ENCODE measurements around the gene ELL. TPM values are rescaled to one million over a fixed set of nuclear protein-coding genes. Genes with fewer than 3 reads are reported as not detected.

ELL gene
- total and polyA plus RNA-seq, 2 donors (not counting 3 experiments of a cell fraction or from before 2014, with no cell fraction given) = 9.9 to 18.2 TPM

DNA sequence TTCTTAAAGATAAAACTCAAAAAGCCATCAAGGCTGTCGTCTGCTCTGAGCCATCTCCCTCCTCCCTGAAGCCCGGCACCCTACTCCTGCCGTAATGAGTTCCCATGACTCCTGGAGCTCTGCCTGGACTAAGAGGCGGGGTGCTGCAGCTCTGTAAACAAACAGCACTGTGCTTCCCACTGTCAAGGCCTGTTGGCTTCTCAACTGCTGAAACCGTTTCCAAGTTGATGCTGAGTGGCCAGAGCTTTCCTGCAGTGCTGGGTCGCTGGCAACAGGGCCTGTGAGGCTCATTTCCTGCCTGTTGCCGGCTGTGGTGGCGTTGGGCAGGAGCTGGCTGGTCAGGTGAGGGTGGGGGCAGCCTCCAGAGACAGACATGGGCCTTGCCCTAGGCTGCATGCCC is 57.2 kb downstream of the ELL start:
- dilution Hi-C loops (cut with MboI; ENCODE audit: extremely low pct_ligation_motif_present, low sequenced_read_pairs) = no loop called here
- Histone ChIP-seq H3K9me1 (replicated peaks; ENCODE audit: control insufficient read depth, extremely low read depth, insufficient read depth, low read length) (no peaks in the 10 kb centered on the region), H3K4me1 (ENCODE audit: control insufficient read depth, extremely low read depth, insufficient read depth, low read length) (peaks cover 10% of the 10 kb centered on the region), H2AFZ (ENCODE audit: low read depth, low read length) (no peak overlapping the region), H3K9me3 (replicated peaks; ENCODE audit: control insufficient read depth, insufficient read depth, low read length) (no peaks in the 10 kb centered on the region), H3K36me3 (ENCODE audit: control insufficient read depth in 2 of 2, extremely low read depth in 1 of 2, insufficient read depth in 2 of 2, low read length in 2 of 2) (peaks cover 0 to 20% of the 10 kb centered on the region in 2 experiments), H3K27me3 (ENCODE audit: control insufficient read depth in 2 of 2, insufficient read depth in 2 of 2, low read length in 2 of 2) (no peaks in the 10 kb centered on the region), H3K27ac (ENCODE audit: insufficient read depth, low read depth, low read length) (no peak overlapping the region), H4K20me1 (replicated peaks; ENCODE audit: control insufficient read depth, extremely low read depth, insufficient read depth, low read length) (no peaks in the 10 kb centered on the region), H3K79me2 (ENCODE audit: control insufficient read depth, insufficient read depth, low read length) (peaks cover 6% of the 10 kb centered on the region), H3K4me3 (replicated peaks in 1 of 3; ENCODE audit: insufficient read depth in 1 of 3, low read depth in 1 of 3, low read length in 3 of 3) (no peak overlapping the region), H3K9ac (replicated peaks; ENCODE audit: extremely low read depth, insufficient read depth, low read length) (no peak overlapping the region), H3K4me2 (ENCODE audit: insufficient read depth, low read length) (no peak overlapping the region)
- DNase-seq (ENCODE audit: low read depth, low spot score) (peak; percentile 59), FAIRE-seq (peak; percentile 70)
- ChIA-PET POLR2A (no interaction called here), CTCF (interaction anchor here (2.4 to 7.0 kb wide), 2 partner anchors 14 to 56 kb away, joined by 6 to 127 read pairs; no protein-coding TSS in a partner anchor)
- intact Hi-C loops (cut with micrococcal nuclease) = no loop called here
- BruUV-seq (replicated peaks) = no TSS peak
- TF ChIP-seq GATA2 (IDR thresholded peaks at IDR 0.05; ENCODE audit: insufficient read depth, insufficient read length, low read depth, low read length) (no peak), JUN (IDR thresholded peaks at IDR 0.05; ENCODE audit: borderline replicate concordance, insufficient read depth, insufficient read length, low read depth) (no peak), FOS (IDR thresholded peaks at IDR 0.05; ENCODE audit: borderline replicate concordance, insufficient read depth, low read length) (no peak), POLR2A (IDR thresholded peaks at IDR 0.05; ENCODE audit: low read depth, low read length) (no peak), MYC (IDR thresholded peaks at IDR 0.05; ENCODE audit: low read depth, low read length) (no peak)
- TF ChIP-seq, protein P1, sequence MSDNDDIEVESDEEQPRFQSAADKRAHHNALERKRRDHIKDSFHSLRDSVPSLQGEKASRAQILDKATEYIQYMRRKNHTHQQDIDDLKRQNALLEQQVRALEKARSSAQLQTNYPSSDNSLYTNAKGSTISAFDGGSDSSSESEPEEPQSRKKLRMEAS (IDR thresholded peaks at IDR 0.05; ENCODE audit: insufficient read depth, insufficient read length) = no peak

DNA sequence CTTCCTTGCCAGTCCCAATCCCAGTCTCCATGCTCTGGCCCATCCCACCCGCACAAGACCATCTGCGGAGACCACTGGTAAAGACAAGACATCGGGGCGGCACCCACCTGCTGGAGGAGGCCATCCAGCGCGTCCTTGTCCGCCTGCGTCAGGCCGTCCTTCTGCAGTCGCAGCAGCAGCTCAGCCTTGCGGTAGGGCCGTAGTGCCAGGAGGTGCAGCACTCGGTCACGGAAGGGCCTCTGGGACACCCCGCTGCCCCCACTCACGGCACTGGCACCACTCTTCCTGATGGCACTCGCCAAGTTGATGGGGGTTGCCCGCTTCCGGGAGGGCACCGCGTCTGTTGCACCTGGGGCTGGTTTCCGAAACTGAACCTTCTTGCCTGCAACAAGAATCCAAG is 60.4 kb downstream of the ELL start:
- peaks cover 0 to 29% of the 10 kb centered on the region in 2 experiments for H3K36me3 ChIP-seq (ENCODE audit: control insufficient read depth in 2 of 2, extremely low read depth in 1 of 2, insufficient read depth in 2 of 2, low read length in 2 of 2)
- H3K4me3 ChIP-seq (replicated peaks in 1 of 3; ENCODE audit: insufficient read depth in 1 of 3, low read depth in 1 of 3, low read length in 3 of 3) = no peak overlapping the region
- H3K79me2 ChIP-seq (ENCODE audit: control insufficient read depth, insufficient read depth, low read length) = no peaks in the 10 kb centered on the region
- H3K27ac ChIP-seq (ENCODE audit: insufficient read depth, low read depth, low read length) = no peak overlapping the region
- H4K20me1 ChIP-seq (replicated peaks; ENCODE audit: control insufficient read depth, extremely low read depth, insufficient read depth, low read length) = no peaks in the 10 kb centered on the region
- no peak for FAIRE-seq
- no peak overlapping the region for H3K4me2 ChIP-seq (ENCODE audit: insufficient read depth, low read length)
- no peak overlapping the region for H3K9ac ChIP-seq (replicated peaks; ENCODE audit: extremely low read depth, insufficient read depth, low read length)
- no peak overlapping the region for H2AFZ ChIP-seq (ENCODE audit: low read depth, low read length)
- dilution Hi-C loops (cut with MboI; ENCODE audit: extremely low pct_ligation_motif_present, low sequenced_read_pairs) = no loop called here
- no peak for TF ChIP-seq CTCF (IDR thresholded peaks at IDR 0.05; ENCODE audit: extremely low read depth in 1 of 2, insufficient read depth in 1 of 2, low read depth in 1 of 2, low read length in 2 of 2)
- TF ChIP-seq JUN (IDR thresholded peaks at IDR 0.05; ENCODE audit: borderline replicate concordance, insufficient read depth, insufficient read length, low read depth) = no peak
- TF ChIP-seq FOS (IDR thresholded peaks at IDR 0.05; ENCODE audit: borderline replicate concordance, insufficient read depth, low read length) = no peak
- TF ChIP-seq EZH2 (IDR thresholded peaks at IDR 0.05; ENCODE audit: borderline replicate concordance, low read depth, low read length, severe bottlenecking) = no peak
- no peak for TF ChIP-seq GATA2 (IDR thresholded peaks at IDR 0.05; ENCODE audit: insufficient read depth, insufficient read length, low read depth, low read length)
- TF ChIP-seq, protein P1 (IDR thresholded peaks at IDR 0.05; ENCODE audit: insufficient read depth, insufficient read length) = no peak
- TF ChIP-seq MYC (IDR thresholded peaks at IDR 0.05; ENCODE audit: low read depth, low read length) = no peak
- TF ChIP-seq POLR2A (IDR thresholded peaks at IDR 0.05; ENCODE audit: low read depth, low read length) = no peak
- TF ChIP-seq POLR2AphosphoS5 (IDR thresholded peaks at IDR 0.05; ENCODE audit: insufficient read depth, low read depth, low read length) = no peak
- no peaks in the 10 kb centered on the region for H3K9me3 ChIP-seq (replicated peaks; ENCODE audit: control insufficient read depth, insufficient read depth, low read length)
- H3K27me3 ChIP-seq (ENCODE audit: control insufficient read depth in 2 of 2, insufficient read depth in 2 of 2, low read length in 2 of 2) = no peaks in the 10 kb centered on the region
- H3K9me1 ChIP-seq (replicated peaks; ENCODE audit: control insufficient read depth, extremely low read depth, insufficient read depth, low read length) = no peaks in the 10 kb centered on the region
- ChIA-PET POLR2A (interaction anchor here (0.7 kb wide), 1 partner anchor 124 kb away, joined by 4 read pairs; no protein-coding TSS in a partner anchor), CTCF (interaction anchor here (0.6 to 7.0 kb wide), 27 partner anchors 10 to 387 kb away, joined by 3 to 127 read pairs (median 4); partner anchors contain the start of genes ELL, REX1BD and UBA52)
- no peak for DNase-seq (ENCODE audit: low read depth, low spot score)
- peaks cover 10% of the 10 kb centered on the region for H3K4me1 ChIP-seq (ENCODE audit: control insufficient read depth, extremely low read depth, insufficient read depth, low read length)
- intact Hi-C loops (cut with micrococcal nuclease) = no loop called here
- BruUV-seq (replicated peaks) = no TSS peak
